CD14-positive monocyte (primary cell): ENCODE measurements around the gene ZNF254. TPM values are rescaled to one million over a fixed set of nuclear protein-coding genes. Genes with fewer than 3 reads are reported as not detected.

Experiments
- DNase-seq, 3 donors: peaks; one replicate each; pipeline ENCODE4 v3.0.0-alpha.2; 2011 to 2022
- H2AFZ ChIP-seq: 2 replicates; pipeline ENCODE4 v1.6.0; 2012; ENCODE audit warnings: mild to moderate bottlenecking, low read depth, low read length, inconsistent platforms; ENCODE audit not compliant: insufficient read depth, poor library complexity, severe bottlenecking
- H3K27ac ChIP-seq, 2 donors: 1 replicate in 1 of 2; 2 replicates in 1 of 2; pipeline ENCODE4 v1.5.1; 2012 to 2013; ENCODE audit warnings: low read length in 2 of 2, control low read depth in 1 of 2, inconsistent platforms in 1 of 2, low read depth in 1 of 2, mild to moderate bottlenecking in 1 of 2
- H3K27me3 ChIP-seq, 2 donors: one replicate each; pipeline versions ENCODE4 v1.6.0 to v1.6.1; 2011 to 2013; ENCODE audit warnings: low read length in 2 of 2; ENCODE audit not compliant: control insufficient read depth in 2 of 2, insufficient read depth in 2 of 2
- H3K36me3 ChIP-seq, 2 donors: replicated peaks in 1 of 2; 1 replicate in 1 of 2; 2 replicates in 1 of 2; pipeline versions ENCODE4 v1.5.1 to v1.6.1; 2012 to 2013; ENCODE audit warnings: low read length in 2 of 2, control low read depth in 1 of 2, inconsistent platforms in 1 of 2, mild to moderate bottlenecking in 1 of 2; ENCODE audit not compliant: insufficient read depth in 2 of 2, control insufficient read depth in 1 of 2
- H3K4me1 ChIP-seq, 2 donors: 1 replicate in 1 of 2; 2 replicates in 1 of 2; pipeline versions ENCODE4 v1.5.1 to v1.6.1; 2012 to 2013; ENCODE audit warnings: low read length in 2 of 2, control low read depth in 1 of 2, inconsistent platforms in 1 of 2, mild to moderate bottlenecking in 1 of 2, moderate library complexity in 1 of 2; ENCODE audit not compliant: insufficient read depth in 2 of 2, control insufficient read depth in 1 of 2
- H3K4me2 ChIP-seq: replicated peaks from 2 replicates; pipeline ENCODE3; 2012; ENCODE audit warnings: low read length, moderate library complexity, mild to moderate bottlenecking; ENCODE audit not compliant: poor library complexity, severe bottlenecking; ENCODE audit errors: extremely low read depth
- H3K4me3 ChIP-seq, 3 experiments: fragments of 200-600 bp in 1 of 3; sonication (generic) in 1 of 3; replicated peaks in 1 of 3; 1 replicate in 2 of 3; 2 replicates in 1 of 3; pipeline ENCODE4 v1.5.1; 2011 to 2013; ENCODE audit warnings: low read length in 3 of 3, mild to moderate bottlenecking in 3 of 3, control low read depth in 2 of 3, low read depth in 2 of 3, inconsistent platforms in 1 of 3, moderate library complexity in 1 of 3
- H3K79me2 ChIP-seq: 2 replicates; pipeline ENCODE4 v1.6.0; 2012; ENCODE audit warnings: mild to moderate bottlenecking, control low read depth, inconsistent platforms, low read length, moderate library complexity; ENCODE audit not compliant: insufficient read depth
- H3K9ac ChIP-seq: 2 replicates; pipeline ENCODE4 v1.6.0; 2017; ENCODE audit warnings: low read length, mild to moderate bottlenecking; ENCODE audit not compliant: insufficient read depth, poor library complexity, severe bottlenecking
- H3K9me3 ChIP-seq, 2 donors: replicated peaks in 1 of 2; 1 replicate in 1 of 2; 2 replicates in 1 of 2; pipeline versions ENCODE4 v1.5.1 to v1.6.1; 2012 to 2013; ENCODE audit warnings: low read length in 2 of 2, control low read depth in 1 of 2; ENCODE audit not compliant: control insufficient read depth in 1 of 2, insufficient read depth in 1 of 2
- H4K20me1 ChIP-seq: 2 replicates; pipeline ENCODE4 v1.6.0; 2012; ENCODE audit warnings: mild to moderate bottlenecking, low read length, control low read depth, moderate library complexity; ENCODE audit not compliant: insufficient read depth
- H3K27ac Mint-ChIP-seq, 7 donors: one replicate each; pipeline ENCODE4 v1.8.0; 2020; ENCODE audit warnings: mild to moderate bottlenecking in 7 of 7, mixed read lengths in 7 of 7, moderate library complexity in 6 of 7, inconsistent platforms in 2 of 7
- H3K27me3 Mint-ChIP-seq, 3 donors: one replicate each; pipeline ENCODE4 v1.8.0; 2021 to 2022; ENCODE audit warnings: low read depth in 3 of 3, mild to moderate bottlenecking in 3 of 3, mixed read lengths in 3 of 3, moderate library complexity in 3 of 3, inconsistent platforms in 1 of 3
- H3K36me3 Mint-ChIP-seq, 2 donors: one replicate each; pipeline ENCODE4 v1.8.0; 2020; ENCODE audit warnings: mixed read lengths in 2 of 2, inconsistent platforms in 1 of 2, mild to moderate bottlenecking in 1 of 2
- H3K4me1 Mint-ChIP-seq: one replicate; pipeline ENCODE4 v1.8.0; 2020; ENCODE audit warnings: mild to moderate bottlenecking, mixed read lengths
- H3K4me3 Mint-ChIP-seq, 2 donors: one replicate each; pipeline ENCODE4 v1.8.0; 2020; ENCODE audit warnings: mild to moderate bottlenecking in 2 of 2, mixed read lengths in 2 of 2, moderate library complexity in 1 of 2
- H3K9me3 Mint-ChIP-seq, 7 donors: one replicate each; pipeline ENCODE4 v1.8.0; 2020 to 2022; ENCODE audit warnings: mixed read lengths in 7 of 7, mild to moderate bottlenecking in 6 of 7, moderate library complexity in 6 of 7, inconsistent platforms in 2 of 7
- WGBS: methylation state at CpG from one replicate; pipeline ENCODE4 v1.1.5; 2013; ENCODE audit warnings: missing lambda C conversion rate; ENCODE audit not compliant: insufficient coverage; 5-methylcytosine and 5-hydroxymethylcytosine counted together
- intact Hi-C, 2 donors: fragments of 100-400 bp; cut with micrococcal nuclease; formaldehyde crosslinking; loops; one replicate each; pipeline versions ENCODE4 v1.15.0 to v1.15.1; 2023
- polyA plus RNA-seq, 3 donors: library from polyadenylated mRNA; depleted of rRNA in 1 of 3; unstranded in 2 of 3; stranded (reverse) in 1 of 3; fragments of 300-500 nt in 2 of 3; fragments of >200 nt in 1 of 3; fragmentation: Illumina TruSeq in 2 of 3; gene quantifications; 1 replicate in 2 of 3; 2 replicates in 1 of 3; pipeline ENCODE4 v1.2.3, GENCODE V29; 2012 to 2021
- TF ChIP-seq, protein P1 (sequence below): fragments of 200-600 bp; IDR thresholded peaks from one replicate; pipeline ENCODE4 v1.8.0; 2022; ENCODE audit warnings: antibody characterized with exemption, mild to moderate bottlenecking

The ZNF254 gene
- polyA plus RNA-seq, 3 donors = 1.4 to 2.9 (median 1.7) TPM

GRCh38 chr19:24054044-24054935, 32.7 kb upstream of the ZNF254 start:
- intact Hi-C loops = no loop called here
- Mint-ChIP-seq H3K27me3 (no peaks in the 10 kb centered on the region), H3K9me3 (no peaks in the 10 kb centered on the region), H3K27ac (peak overlapping the region in 2 of 7 donors; percentile 30 to 38), H3K4me1 (no peaks in the 10 kb centered on the region), H3K36me3 (peaks cover 65 to 79% of the 10 kb centered on the region in 2 donors), H3K4me3 (no peak overlapping the region)
- peaks cover 49 to 95% of the 10 kb centered on the region in 2 donors for H3K36me3 ChIP-seq
- H3K9me3 ChIP-seq = no peaks in the 10 kb centered on the region
- H3K79me2 ChIP-seq = no peaks in the 10 kb centered on the region
- H2AFZ ChIP-seq = no peak overlapping the region
- H4K20me1 ChIP-seq = no peaks in the 10 kb centered on the region
- no peaks in the 10 kb centered on the region for H3K27me3 ChIP-seq
- WGBS = no CpG with 5 or more reads among the region's 5 CpGs
- H3K27ac ChIP-seq = no peak overlapping the region
- no peak overlapping the region for H3K4me2 ChIP-seq
- H3K9ac ChIP-seq = no peak overlapping the region
- TF ChIP-seq, protein P1, sequence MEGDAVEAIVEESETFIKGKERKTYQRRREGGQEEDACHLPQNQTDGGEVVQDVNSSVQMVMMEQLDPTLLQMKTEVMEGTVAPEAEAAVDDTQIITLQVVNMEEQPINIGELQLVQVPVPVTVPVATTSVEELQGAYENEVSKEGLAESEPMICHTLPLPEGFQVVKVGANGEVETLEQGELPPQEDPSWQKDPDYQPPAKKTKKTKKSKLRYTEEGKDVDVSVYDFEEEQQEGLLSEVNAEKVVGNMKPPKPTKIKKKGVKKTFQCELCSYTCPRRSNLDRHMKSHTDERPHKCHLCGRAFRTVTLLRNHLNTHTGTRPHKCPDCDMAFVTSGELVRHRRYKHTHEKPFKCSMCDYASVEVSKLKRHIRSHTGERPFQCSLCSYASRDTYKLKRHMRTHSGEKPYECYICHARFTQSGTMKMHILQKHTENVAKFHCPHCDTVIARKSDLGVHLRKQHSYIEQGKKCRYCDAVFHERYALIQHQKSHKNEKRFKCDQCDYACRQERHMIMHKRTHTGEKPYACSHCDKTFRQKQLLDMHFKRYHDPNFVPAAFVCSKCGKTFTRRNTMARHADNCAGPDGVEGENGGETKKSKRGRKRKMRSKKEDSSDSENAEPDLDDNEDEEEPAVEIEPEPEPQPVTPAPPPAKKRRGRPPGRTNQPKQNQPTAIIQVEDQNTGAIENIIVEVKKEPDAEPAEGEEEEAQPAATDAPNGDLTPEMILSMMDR = no peak
- no peak for DNase-seq
- H3K4me3 ChIP-seq = no peak overlapping the region
- no peaks in the 10 kb centered on the region for H3K4me1 ChIP-seq

- H3K4me3 Mint-ChIP-seq = no peak overlapping the region
Observed at GRCh38 chr19:24055548-24055947, 31.4 kb upstream of the ZNF254 start.

More at GRCh38 chr19:24055548-24055947, 31.4 kb upstream of the ZNF254 start:
- intact Hi-C loops = no loop called here
- H3K9me3 ChIP-seq = no peaks in the 10 kb centered on the region
- H3K36me3 Mint-ChIP-seq = peaks cover 59 to 80% of the 10 kb centered on the region in 2 donors
- DNase-seq = no peak
- H3K4me1 Mint-ChIP-seq = no peaks in the 10 kb centered on the region
- no peak overlapping the region for H3K27ac ChIP-seq
- H3K27me3 ChIP-seq = no peaks in the 10 kb centered on the region
- no peak overlapping the region for H3K27ac Mint-ChIP-seq
- no peaks in the 10 kb centered on the region for H3K4me1 ChIP-seq
- no peak overlapping the region for H2AFZ ChIP-seq
- peaks cover 47 to 96% of the 10 kb centered on the region in 2 donors for H3K36me3 ChIP-seq
- H3K4me2 ChIP-seq = no peak overlapping the region
- no peak overlapping the region for H3K4me3 ChIP-seq
- no peak overlapping the region for H3K9ac ChIP-seq
- WGBS = no CpG with 5 or more reads among the region's 3 CpGs
- no peaks in the 10 kb centered on the region for H4K20me1 ChIP-seq
- TF ChIP-seq, protein P1 = no peak
- no peaks in the 10 kb centered on the region for H3K27me3 Mint-ChIP-seq
- H3K79me2 ChIP-seq = no peaks in the 10 kb centered on the region
- no peaks in the 10 kb centered on the region for H3K9me3 Mint-ChIP-seq
